Mesenchymal stem cell (in vitro differentiated cells and primary cell): ENCODE measurements around the gene SSBP4.

Source experiments
- DNase-seq: peaks from one replicate; pipeline ENCODE4 v3.0.0-alpha.2; 2013
- H2AFZ ChIP-seq: one replicate; pipeline ENCODE4 v1.6.1; 2013; ENCODE audit warnings: low read depth, mild to moderate bottlenecking, control low read depth, inconsistent platforms, low read length, moderate library complexity
- H2AK5ac ChIP-seq: 2 replicates; pipeline ENCODE4 v1.6.1; 2013; ENCODE audit warnings: low read length, moderate library complexity, mild to moderate bottlenecking, inconsistent platforms; ENCODE audit not compliant: severe bottlenecking
- H2BK120ac ChIP-seq: one replicate; pipeline ENCODE4 v1.6.1; 2013; ENCODE audit warnings: low read depth, mild to moderate bottlenecking, inconsistent platforms, low read length, moderate library complexity
- H2BK12ac ChIP-seq, 2 experiments: one replicate each; pipeline ENCODE4 v1.6.1; 2013; ENCODE audit warnings: inconsistent platforms in 2 of 2, low read length in 2 of 2, mild to moderate bottlenecking in 2 of 2, moderate library complexity in 2 of 2, control low read depth in 1 of 2
- H2BK15ac ChIP-seq: one replicate; pipeline ENCODE4 v1.6.1; 2013; ENCODE audit warnings: mild to moderate bottlenecking, low read depth, inconsistent platforms; ENCODE audit not compliant: poor library complexity, severe bottlenecking
- H2BK5ac ChIP-seq: 2 replicates; pipeline ENCODE4 v1.6.1; 2013; ENCODE audit warnings: low read depth, mild to moderate bottlenecking, low read length, control low read depth, inconsistent platforms; ENCODE audit not compliant: poor library complexity, severe bottlenecking
- H3K14ac ChIP-seq, 2 experiments: one replicate each; pipeline ENCODE4 v1.6.1; 2013; ENCODE audit warnings: inconsistent platforms in 2 of 2, low read length in 2 of 2, control low read depth in 1 of 2, mild to moderate bottlenecking in 1 of 2, moderate library complexity in 1 of 2
- H3K18ac ChIP-seq, 2 experiments: one replicate each; pipeline ENCODE4 v1.6.1; 2013; ENCODE audit warnings: inconsistent platforms in 2 of 2, low read length in 2 of 2, control low read depth in 1 of 2, low read depth in 1 of 2, mild to moderate bottlenecking in 1 of 2
- H3K23ac ChIP-seq, 2 experiments: one replicate each; pipeline ENCODE4 v1.6.1; 2013; ENCODE audit warnings: inconsistent platforms in 2 of 2, low read length in 2 of 2, mild to moderate bottlenecking in 2 of 2, moderate library complexity in 2 of 2, control low read depth in 1 of 2
- H3K27ac ChIP-seq: 2 replicates; pipeline ENCODE4 v1.5.1; 2013; ENCODE audit warnings: mild to moderate bottlenecking, moderate library complexity, low read length, control low read depth, inconsistent platforms; ENCODE audit not compliant: poor library complexity, severe bottlenecking
- H3K27me3 ChIP-seq, 2 experiments: 2 replicates each; pipeline versions ENCODE4 v1.6.1 to v1.7.0; 2013; ENCODE audit warnings: low read length in 2 of 2, mild to moderate bottlenecking in 2 of 2, moderate library complexity in 2 of 2, control low read depth in 1 of 2, inconsistent platforms in 1 of 2; ENCODE audit not compliant: control insufficient read depth in 1 of 2, insufficient read depth in 1 of 2
- H3K36me3 ChIP-seq, 2 experiments: 2 replicates each; pipeline versions ENCODE4 v1.6.1 to v1.7.0; 2013; ENCODE audit warnings: low read length in 2 of 2, control low read depth in 1 of 2, inconsistent platforms in 1 of 2, low read depth in 1 of 2, mild to moderate bottlenecking in 1 of 2; ENCODE audit not compliant: insufficient read depth in 2 of 2, control insufficient read depth in 1 of 2
- H3K4ac ChIP-seq, 2 experiments: one replicate each; pipeline ENCODE4 v1.6.1; 2013; ENCODE audit warnings: inconsistent platforms in 2 of 2, low read length in 2 of 2, mild to moderate bottlenecking in 2 of 2, moderate library complexity in 2 of 2, control low read depth in 1 of 2, low read depth in 1 of 2
- H3K4me1 ChIP-seq: 2 replicates; pipeline ENCODE4 v1.6.1; 2013; ENCODE audit warnings: low read depth, low read length, control low read depth; ENCODE audit not compliant: control insufficient read depth, insufficient read depth
- H3K4me2 ChIP-seq: 2 replicates; pipeline ENCODE4 v1.6.1; 2013; ENCODE audit warnings: low read length, mild to moderate bottlenecking, inconsistent platforms; ENCODE audit not compliant: poor library complexity, severe bottlenecking
- H3K4me3 ChIP-seq, 2 experiments: 2 replicates each; pipeline versions ENCODE4 v1.5.1 to v1.7.0; 2013; ENCODE audit warnings: low read length in 2 of 2, mild to moderate bottlenecking in 2 of 2, control low read depth in 1 of 2, low read depth in 1 of 2; ENCODE audit not compliant: insufficient read depth in 1 of 2
- H3K79me1 ChIP-seq: replicated peaks from 2 replicates; pipeline ENCODE4 v1.6.1; 2013; ENCODE audit warnings: mild to moderate bottlenecking, control low read depth, low read length, inconsistent platforms; ENCODE audit not compliant: poor library complexity, severe bottlenecking
- H3K9ac ChIP-seq: 2 replicates; pipeline ENCODE4 v1.7.0; 2013; ENCODE audit warnings: mild to moderate bottlenecking, low read length, moderate library complexity
- H3K9me3 ChIP-seq: 2 replicates; pipeline ENCODE4 v1.7.0; 2013; ENCODE audit warnings: mild to moderate bottlenecking, low read length; ENCODE audit not compliant: control insufficient read depth
- H4K8ac ChIP-seq: one replicate; pipeline ENCODE4 v1.6.1; 2013; ENCODE audit warnings: inconsistent platforms, mild to moderate bottlenecking, low read length, moderate library complexity
- H4K91ac ChIP-seq: one replicate; pipeline ENCODE4 v1.6.1; 2013; ENCODE audit warnings: mild to moderate bottlenecking, low read length, inconsistent platforms
- WGBS: methylation state at CpG from one replicate; pipeline ENCODE4 v1.1.7; 2013; ENCODE audit warnings: mixed read lengths; 5-methylcytosine and 5-hydroxymethylcytosine counted together

The SSBP4 gene

GRCh38 chr19:18475762-18476331 lies 56.6 kb downstream of the SSBP4 start:
- no peak for DNase-seq

DNA sequence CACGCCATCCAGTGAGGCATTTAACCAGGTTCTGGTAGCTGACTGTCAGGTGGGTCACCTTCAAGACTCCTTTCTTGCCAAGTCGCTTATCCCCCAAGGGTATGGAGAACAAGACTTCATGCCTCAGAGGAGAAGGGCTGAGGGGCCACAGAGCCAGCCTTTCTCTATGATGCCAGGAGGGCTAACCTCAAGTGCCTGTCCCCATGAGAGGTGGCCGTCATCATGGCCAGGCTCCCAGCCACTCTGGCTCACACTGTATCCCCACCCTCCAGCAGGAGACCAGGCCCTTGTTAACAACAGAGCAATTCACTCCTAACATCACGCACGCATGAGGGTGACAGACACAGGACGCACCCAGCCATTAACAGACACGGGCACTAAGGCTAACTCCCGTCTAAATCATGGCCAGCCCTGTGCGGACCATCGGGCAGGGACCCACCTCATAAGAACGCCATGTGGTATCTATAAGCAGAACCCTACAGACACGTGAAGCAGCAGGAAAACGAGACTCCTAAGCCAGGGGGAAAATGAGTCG lies 57.4 kb downstream of the SSBP4 start:
- H3K36me3 ChIP-seq: peaks cover 13 to 24% of the 10 kb centered on the region in 2 experiments
- peak overlapping the region in 1 of 2 experiments; percentile 52 for H2BK12ac ChIP-seq
- peaks cover 35% of the 10 kb centered on the region for H3K79me1 ChIP-seq
- H2BK120ac ChIP-seq: no peak overlapping the region
- H3K4ac ChIP-seq: no peak overlapping the region
- H2BK5ac ChIP-seq: no peak overlapping the region
- no peak overlapping the region for H2BK15ac ChIP-seq
- peak overlapping the region in 1 of 2 experiments; percentile 54 for H3K4me3 ChIP-seq
- H3K27ac ChIP-seq: no peak overlapping the region
- no peak for DNase-seq
- H3K18ac ChIP-seq: peak overlapping the region; percentile 8 to 38
- no peak overlapping the region for H3K23ac ChIP-seq
- no peak overlapping the region for H3K4me2 ChIP-seq
- no peaks in the 10 kb centered on the region for H3K9me3 ChIP-seq
- no peaks in the 10 kb centered on the region for H3K27me3 ChIP-seq
- WGBS: 95% methylated on average over 14 of the region's 14 CpGs
- H2AK5ac ChIP-seq: no peak overlapping the region
- H2AFZ ChIP-seq: no peak overlapping the region
- H4K91ac ChIP-seq: peak overlapping the region; percentile 15
- no peak overlapping the region for H4K8ac ChIP-seq
- H3K4me1 ChIP-seq: peaks cover 53% of the 10 kb centered on the region
- no peak overlapping the region for H3K14ac ChIP-seq
- peak overlapping the region; percentile 68 for H3K9ac ChIP-seq

More at GRCh38 chr19:18475762-18476331, 56.6 kb downstream of the SSBP4 start:
- no peak overlapping the region for H2BK12ac ChIP-seq
- peak overlapping the region in 1 of 2 experiments; percentile 18 for H3K18ac ChIP-seq
- H3K4me2 ChIP-seq: no peak overlapping the region
- H2BK15ac ChIP-seq: no peak overlapping the region
- H2AK5ac ChIP-seq: no peak overlapping the region
- H3K9ac ChIP-seq: no peak overlapping the region
- H3K4ac ChIP-seq: no peak overlapping the region
- no peak overlapping the region for H3K4me3 ChIP-seq
- peaks cover 29% of the 10 kb centered on the region for H3K79me1 ChIP-seq
- peaks cover 46% of the 10 kb centered on the region for H3K4me1 ChIP-seq
- no peak overlapping the region for H3K27ac ChIP-seq
- H3K27me3 ChIP-seq: no peaks in the 10 kb centered on the region
- no peak overlapping the region for H4K8ac ChIP-seq
- no peak overlapping the region for H3K14ac ChIP-seq
- H3K23ac ChIP-seq: no peak overlapping the region
- 84% methylated on average over 19 of the region's 19 CpGs for whole genome bisulfite sequencing
- H2BK120ac ChIP-seq: peak overlapping the region; percentile 27
- H2AFZ ChIP-seq: no peak overlapping the region
- no peaks in the 10 kb centered on the region for H3K9me3 ChIP-seq
- peaks cover 20 to 24% of the 10 kb centered on the region in 2 experiments for H3K36me3 ChIP-seq
- H4K91ac ChIP-seq: peak overlapping the region; percentile 89
- H2BK5ac ChIP-seq: no peak overlapping the region

DNA sequence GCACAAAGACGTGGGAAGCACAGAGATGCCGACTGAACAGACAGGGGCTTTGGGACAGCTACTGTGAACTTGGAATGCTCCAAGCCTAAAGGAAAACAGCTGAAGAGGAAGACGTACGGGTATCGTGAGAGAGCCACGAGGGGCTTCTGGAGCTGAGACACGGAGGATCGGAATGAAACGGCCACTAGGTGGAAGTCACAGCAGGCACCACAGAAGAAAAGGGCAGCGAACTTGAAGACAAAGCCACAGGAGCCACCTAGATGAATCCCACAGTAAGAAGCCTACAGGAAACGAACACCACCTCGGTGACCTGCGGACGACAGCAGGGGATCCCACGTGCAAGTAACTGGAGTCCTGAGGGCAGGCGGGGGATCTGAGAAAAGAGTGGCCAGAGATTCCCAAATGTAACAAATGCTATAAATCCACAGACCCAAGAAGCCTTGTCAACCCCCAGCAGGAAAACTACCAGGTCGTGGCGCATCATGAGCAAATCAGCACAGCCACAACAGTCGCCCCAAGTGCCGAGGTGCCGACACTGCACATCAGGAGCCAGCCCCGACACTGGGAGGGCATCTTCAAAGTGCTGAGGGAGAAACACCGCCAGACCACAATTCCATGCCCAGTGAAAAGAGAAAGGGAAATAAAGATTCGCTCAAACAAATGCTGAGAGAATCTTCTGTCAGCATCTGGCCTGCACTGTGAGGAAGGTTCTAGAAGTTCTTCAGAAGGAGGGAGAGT lies 58.0 kb downstream of the SSBP4 start:
- Histone ChIP-seq H2BK5ac (no peak overlapping the region), H3K4ac (peak overlapping the region in 1 of 2 experiments; percentile 9), H4K91ac (no peak overlapping the region), H4K8ac (no peak overlapping the region), H3K27ac (no peak overlapping the region), H2BK15ac (peak overlapping the region; percentile 20), H3K9ac (peak overlapping the region; percentile 68), H2BK12ac (peak overlapping the region; percentile 13 to 18), H3K18ac (peak overlapping the region; percentile 14 to 31), H3K14ac (no peak overlapping the region), H3K4me1 (peaks cover 52% of the 10 kb centered on the region), H3K23ac (no peak overlapping the region), H2AFZ (no peak overlapping the region), H2AK5ac (no peak overlapping the region), H3K36me3 (peaks cover 7 to 23% of the 10 kb centered on the region in 2 experiments), H3K4me2 (no peak overlapping the region), H3K27me3 (no peaks in the 10 kb centered on the region), H3K4me3 (peak overlapping the region in 1 of 2 experiments; percentile 54), H3K79me1 (peaks cover 37% of the 10 kb centered on the region), H2BK120ac (peak overlapping the region; percentile 87), H3K9me3 (no peaks in the 10 kb centered on the region)
- WGBS: 89% methylated on average over 24 of the region's 24 CpGs
- DNase-seq: no peak

GRCh38 chr19:18477974-18478373 lies 58.8 kb downstream of the SSBP4 start:
- no peak overlapping the region for H3K23ac ChIP-seq
- no peaks in the 10 kb centered on the region for H3K27me3 ChIP-seq
- H3K4me3 ChIP-seq: no peak overlapping the region
- H3K79me1 ChIP-seq: peaks cover 34% of the 10 kb centered on the region
- H3K36me3 ChIP-seq: peaks cover 0 to 18% of the 10 kb centered on the region in 2 experiments
- no peak overlapping the region for H3K14ac ChIP-seq
- peak overlapping the region; percentile 10 for H2AK5ac ChIP-seq
- H4K91ac ChIP-seq: peak overlapping the region; percentile 99
- H2BK120ac ChIP-seq: peak overlapping the region; percentile 87
- WGBS: 88% methylated on average over 8 of the region's 8 CpGs
- H3K9ac ChIP-seq: no peak overlapping the region
- peak overlapping the region; percentile 86 to 92 for H2BK12ac ChIP-seq
- H2BK15ac ChIP-seq: peak overlapping the region; percentile 91
- peaks cover 50% of the 10 kb centered on the region for H3K4me1 ChIP-seq
- H3K4me2 ChIP-seq: no peak overlapping the region
- H3K9me3 ChIP-seq: no peaks in the 10 kb centered on the region
- H3K18ac ChIP-seq: peak overlapping the region; percentile 15 to 79
- DNase-seq: no peak
- peak overlapping the region; percentile 33 to 98 for H3K4ac ChIP-seq
- H4K8ac ChIP-seq: peak overlapping the region; percentile 0
- no peak overlapping the region for H2BK5ac ChIP-seq
- no peak overlapping the region for H2AFZ ChIP-seq
- H3K27ac ChIP-seq: no peak overlapping the region
